T follicular helper cell (primary cell): ENCODE measurements around the gene SMIM5.
"Not testable (repeated sequence)": the region's sequence is repeated elsewhere in the genome, so short reads cannot be mapped to it uniquely, and the experiment has no call there.

ENCODE experiments used
- DNase-seq: peaks from one replicate; pipeline ENCODE4 v3.0.0-alpha.2; 2020; ENCODE audit warnings: low read depth
- total RNA-seq, 2 experiments: gene quantifications; one replicate each; lab custom pipeline; 2026; lab: John Stamatoyannopoulos, UW

Gene SMIM5, protein sequence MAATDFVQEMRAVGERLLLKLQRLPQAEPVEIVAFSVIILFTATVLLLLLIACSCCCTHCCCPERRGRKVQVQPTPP
- total RNA-seq: 0.39 to 0.48 reads per million in 2 experiments

DNA sequence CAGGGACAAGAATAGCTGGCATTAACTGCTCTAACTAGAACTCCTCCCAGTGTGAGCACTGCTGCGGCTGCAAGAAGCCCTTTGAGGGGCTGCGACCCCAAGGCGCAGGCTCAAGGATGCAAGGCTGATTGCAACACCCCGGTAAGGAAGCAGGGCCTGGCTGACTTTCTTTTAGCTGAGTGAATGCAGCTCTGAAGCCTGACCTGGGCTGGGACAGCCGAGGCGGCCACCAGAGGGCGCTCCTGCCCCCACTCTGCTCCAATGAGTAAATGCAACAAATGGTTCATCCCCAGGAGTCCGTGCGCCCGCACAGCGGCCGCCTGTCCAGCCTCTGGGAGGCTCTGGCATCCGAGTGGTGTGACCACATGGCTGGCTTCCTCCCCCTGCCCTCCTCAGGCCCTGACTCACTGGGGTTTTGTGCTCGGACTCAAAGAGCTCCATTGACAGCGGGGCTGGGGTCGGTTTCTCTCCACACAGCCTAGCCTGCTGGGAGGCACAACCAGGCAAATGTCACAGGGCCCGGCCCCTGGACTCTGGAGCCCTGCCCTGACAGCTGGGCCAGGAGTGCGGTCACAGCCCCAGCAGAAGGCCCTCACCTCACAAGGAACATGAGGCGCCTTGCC lies at the start of gene SMIM5:
SMIM5 (plus strand) TSS at position 572 of the 623 bp plus-strand sequence. CDS start 6,768 bp downstream, outside the sequence.
- DNase-seq: peak; percentile 73

DNA sequence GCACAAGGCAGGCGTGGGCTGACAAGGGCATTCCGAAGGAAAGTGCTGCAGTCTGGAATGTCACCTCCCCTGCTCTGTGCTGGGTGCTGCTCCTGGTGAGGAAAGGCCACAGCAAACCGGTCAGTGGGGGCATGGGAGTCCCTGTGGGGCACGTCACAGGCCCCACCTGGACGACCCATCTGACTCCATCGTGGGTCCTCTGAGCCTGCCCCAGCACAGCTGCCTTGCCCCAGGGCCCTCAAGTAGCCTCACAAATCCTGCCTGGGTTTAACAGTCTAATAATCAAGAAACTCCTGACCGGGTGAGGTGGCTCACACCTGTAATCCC lies 48.4 kb upstream of the SMIM5 start:
- DNase-seq: no peak

DNA sequence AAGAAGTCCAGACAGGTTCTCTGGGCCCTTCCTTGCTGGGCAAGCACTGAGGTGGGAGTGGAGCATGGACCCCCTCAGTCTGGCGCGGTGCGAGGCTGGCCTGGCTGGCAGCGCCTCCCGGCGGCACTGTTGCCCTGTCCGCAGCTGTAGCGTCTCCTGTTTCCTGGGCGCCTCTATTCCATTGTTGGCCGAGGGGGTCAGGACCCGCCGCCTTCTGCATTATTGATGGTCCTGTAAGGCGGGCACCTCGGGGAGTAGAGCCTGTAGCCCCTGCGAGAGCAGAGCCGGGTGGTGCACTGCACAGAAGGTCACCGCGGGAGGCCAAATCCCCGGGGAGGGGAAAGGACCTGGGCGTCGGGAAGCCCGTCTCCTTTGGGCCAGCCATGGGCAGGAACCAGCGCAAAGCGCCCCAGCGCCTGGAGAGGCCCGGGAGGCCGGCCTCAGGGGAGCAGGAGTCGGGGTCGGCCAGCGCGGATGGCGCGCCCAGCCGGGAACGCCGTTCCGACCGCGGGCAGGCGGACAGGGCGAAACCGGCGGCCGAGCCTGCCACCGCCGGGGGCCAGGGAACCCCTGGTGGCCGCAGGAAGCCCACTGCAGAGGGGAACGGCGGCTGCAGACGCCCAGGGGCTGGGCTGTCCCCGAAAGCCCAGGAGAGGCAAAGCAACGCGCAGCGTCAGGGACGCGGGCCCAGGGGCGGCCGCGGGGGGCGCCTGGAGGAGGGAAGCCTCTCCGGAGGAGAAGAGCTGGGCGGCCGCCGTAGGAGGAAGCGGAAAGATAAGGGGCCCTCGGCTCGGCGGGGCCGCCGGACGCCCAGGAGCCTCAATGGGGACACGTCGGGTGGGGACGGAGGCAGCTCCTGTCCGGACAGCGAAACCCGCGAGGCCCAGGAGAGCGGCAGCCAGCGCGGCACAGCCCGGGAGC lies 45.3 kb upstream of the SMIM5 start, which contains the start of gene MYO15B:
MYO15B (plus strand) TSS at position 126 of the 921 bp plus-strand sequence; CDS start at position 384, 258 bp downstream.
- DNase-seq: peak; percentile 25

DNA sequence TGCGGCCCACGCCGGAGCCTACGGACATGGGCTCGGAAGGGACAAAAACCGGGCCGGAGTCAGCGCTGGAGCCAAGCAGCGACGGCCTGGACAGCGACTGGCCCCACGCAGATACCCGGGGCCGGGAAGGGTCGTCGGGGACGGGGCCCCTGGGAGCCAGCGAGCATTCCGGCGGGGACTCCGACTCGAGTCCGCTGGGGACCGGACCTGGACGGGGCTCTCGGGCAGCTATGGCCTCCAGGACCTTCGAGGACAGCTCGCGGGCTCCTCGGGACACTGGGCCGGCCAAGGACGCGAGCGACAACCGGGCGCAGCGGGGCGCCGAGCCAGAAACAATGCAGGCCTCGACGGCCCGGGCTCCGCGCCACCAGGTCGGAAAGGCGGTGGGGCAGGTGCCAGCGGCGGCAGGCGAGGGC lies 44.6 kb upstream of the SMIM5 start:
- DNase-seq: no peak

DNA sequence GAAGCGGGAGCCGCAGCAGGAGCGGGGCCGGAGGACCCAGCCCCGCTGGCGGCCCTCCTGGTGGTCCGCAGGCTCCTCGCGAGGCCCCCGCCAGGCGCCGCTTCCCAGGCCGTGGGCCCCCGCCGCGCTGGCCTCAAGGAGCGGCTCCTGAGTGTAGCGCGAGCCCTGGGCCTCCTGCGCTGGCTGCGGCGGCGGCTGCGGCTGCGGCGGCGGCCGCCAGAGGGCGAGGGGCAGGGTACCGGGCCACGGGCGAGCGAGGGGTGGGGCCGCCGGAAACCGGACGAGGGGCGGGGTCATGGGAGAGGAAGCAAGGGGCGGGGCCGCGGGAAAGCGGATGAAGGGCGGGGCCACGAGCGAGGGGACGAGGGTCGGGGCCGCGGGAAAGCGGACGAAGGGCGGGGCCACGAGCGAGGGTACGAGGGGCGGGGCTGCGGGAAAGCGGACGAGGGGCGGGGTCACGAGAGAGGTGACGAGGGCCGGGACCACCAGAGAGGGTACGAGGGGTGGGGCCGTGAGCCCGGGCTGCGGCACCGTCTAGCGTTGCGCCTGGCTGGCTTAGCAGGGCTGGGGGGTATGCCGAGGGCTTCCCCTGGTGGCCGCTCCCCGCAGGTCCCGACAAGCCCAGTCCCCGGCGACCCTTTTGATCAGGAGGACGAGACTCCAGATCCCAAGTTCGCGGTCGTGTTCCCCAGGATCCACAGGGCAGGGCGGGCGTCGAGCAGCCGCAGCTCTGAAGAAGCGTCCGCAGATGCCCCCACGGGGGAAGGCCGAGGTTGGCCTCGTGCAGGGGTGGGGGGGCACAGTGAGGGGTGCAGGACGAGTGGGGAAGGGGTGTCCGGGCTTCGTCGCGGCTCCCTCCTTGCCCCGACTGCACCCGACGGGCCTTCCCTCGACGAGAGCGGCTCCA lies 44.0 kb upstream of the SMIM5 start:
- DNase-seq: peak; percentile 90

DNA sequence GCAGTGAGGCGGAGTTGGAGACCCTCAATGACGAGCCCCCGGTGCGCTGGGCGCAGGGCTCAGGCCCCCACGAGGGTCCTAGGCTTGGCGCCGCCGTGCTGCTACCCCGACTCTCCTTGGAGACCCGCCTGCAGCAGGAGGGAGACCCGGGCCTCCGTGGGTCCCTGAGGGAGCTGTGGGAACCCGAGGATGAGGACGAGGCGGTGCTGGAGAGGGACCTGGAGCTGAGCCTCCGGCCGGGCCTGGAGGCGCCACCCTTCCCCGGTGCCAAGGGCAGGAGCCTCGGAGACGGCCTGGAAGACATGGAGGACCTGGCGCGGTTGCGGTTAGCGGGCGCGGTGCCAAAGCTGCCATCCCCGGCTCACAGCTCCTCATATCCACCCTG lies 43.3 kb upstream of the SMIM5 start:
- DNase-seq: no peak

DNA sequence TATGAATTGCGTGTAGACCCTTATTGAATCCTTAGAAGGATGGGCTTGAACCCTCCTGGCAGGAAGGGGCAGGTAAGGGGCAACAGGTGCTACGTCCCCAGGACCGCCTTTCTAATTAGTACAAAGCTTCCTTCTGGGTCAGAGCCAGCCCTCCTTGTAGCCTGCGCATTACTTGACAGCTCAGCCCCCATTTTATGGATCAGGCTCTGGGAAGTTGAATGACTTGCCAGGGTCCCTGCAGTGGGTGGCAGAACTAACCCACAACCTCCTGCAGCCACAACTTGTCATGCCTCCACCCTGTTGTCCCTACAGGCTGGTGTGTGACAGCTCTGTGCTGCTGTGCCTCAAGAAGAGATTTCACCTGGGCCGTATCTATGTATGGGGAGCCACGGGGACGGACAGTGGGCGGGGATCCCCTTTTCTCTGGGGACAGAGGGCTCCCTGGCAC lies 42.9 kb upstream of the SMIM5 start:
- DNase-seq: no peak

DNA sequence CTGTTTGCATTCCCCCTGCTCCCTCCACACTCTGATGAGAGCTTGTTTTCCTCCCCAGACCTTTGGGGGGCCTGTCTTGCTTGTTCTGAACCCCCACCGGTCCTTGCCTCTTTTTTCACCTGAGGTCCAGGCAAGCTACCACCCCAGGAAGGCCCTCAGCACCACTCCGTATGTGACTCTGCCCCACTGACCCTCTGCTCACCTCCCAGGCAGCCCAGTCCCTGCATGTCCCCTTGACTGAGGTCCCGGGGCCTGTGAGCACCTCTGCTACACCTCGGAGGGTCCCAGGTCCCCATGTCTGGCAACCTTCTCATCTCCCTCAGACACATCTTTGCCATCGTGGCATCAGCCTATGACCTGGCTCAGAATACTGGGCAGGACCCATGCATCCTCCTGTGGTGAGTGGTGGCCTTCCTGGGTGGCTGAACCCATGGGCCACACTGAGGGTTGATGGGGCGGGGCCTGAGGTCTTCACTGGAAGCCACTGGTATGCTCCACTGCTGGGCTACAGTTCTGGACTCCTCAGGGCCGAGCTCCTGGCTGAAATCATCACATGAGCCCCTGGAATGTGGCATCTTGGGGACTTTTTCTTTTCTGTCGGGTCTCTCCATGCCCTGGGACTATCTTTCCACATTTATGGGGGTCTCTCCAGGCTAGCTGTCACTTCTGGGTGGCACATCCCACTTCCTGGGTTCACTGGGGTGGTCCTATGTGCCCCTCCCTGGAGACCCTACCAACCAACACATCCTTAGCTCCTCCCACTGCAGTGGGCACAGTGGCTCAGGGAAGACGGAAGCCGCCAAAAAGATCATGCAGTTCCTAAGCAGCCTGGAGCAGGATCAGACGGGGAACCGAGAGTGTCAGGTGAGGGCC lies 42.1 kb upstream of the SMIM5 start:
- no peak for DNase-seq

DNA sequence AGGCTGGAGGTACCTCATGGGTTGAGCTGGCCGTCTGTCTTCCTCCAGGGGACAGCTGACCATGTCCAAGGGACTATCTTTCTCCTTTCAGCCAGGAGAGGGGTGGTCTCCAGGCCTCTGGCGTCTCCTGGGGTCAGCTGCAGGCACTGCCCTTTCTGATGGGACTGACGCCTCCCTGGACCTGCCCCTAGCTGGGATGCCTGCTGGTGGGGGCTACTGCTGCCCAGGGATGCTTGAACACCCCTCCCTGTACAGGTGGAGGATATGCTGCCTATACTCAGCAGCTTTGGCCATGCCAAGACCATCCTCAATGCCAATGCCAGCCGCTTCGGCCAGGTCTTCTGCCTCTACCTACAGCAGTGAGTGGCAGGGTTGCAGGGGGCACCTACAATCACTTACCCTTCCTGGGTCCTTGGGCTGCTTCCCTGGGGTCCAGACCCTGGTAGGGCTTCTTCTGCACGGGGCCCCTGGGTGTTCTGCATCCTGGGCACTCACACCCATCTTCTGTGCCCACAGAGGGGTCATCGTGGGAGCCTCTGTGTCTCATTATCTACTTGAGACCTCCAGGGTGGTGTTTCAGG lies 41.4 kb upstream of the SMIM5 start:
- no peak for DNase-seq

DNA sequence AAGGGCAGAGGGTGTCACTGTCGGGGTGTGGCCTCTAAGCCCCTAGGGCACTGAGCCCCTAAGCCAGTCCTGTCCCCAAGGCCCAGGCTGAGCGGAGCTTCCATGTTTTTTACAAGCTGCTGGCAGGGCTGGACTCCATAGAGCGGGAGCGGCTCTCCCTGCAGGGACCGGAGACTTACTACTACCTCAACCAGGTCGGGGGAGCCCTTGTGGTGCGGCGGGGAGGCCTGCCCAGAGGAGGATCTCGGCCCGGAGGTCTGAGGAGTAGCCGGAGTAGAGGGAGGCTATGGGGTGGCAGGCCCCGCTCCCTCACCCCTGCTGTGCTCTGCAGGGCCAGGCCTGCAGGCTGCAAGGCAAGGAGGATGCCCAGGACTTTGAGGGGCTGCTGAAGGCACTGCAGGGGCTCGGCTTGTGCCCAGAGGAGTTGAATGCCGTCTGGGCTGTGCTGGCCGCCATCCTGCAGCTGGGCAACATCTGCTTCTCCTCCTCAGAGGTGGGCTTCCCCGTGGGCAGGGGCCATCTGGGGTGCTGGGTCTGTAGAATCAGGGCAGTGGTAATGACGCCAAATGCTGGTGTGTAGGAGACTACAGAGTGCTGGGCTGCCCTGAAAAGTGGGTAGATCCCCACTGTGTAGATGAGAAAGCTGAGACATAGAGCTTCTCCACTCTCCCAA lies 40.8 kb upstream of the SMIM5 start:
- no peak for DNase-seq

DNA sequence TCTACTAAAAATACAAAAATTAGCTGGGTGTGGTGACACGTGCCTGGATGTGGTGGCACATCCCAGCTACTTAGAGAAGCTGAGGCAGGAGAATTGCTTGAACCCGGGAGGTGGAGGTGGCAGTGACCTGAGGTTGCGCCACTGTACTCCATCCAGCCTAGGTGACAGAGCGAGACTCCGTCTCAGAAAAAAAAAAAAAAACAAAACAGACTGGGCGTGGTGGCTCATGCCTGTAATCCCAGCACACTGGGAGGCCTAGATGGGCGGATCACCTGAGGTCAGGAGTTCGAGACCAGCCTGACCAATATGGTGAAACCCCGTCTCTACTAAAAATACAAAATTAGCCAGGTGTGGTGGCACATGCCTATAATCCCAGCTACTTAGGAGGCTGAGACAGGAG lies 39.8 kb upstream of the SMIM5 start:
- DNase-seq: not testable (repeated sequence)

DNA sequence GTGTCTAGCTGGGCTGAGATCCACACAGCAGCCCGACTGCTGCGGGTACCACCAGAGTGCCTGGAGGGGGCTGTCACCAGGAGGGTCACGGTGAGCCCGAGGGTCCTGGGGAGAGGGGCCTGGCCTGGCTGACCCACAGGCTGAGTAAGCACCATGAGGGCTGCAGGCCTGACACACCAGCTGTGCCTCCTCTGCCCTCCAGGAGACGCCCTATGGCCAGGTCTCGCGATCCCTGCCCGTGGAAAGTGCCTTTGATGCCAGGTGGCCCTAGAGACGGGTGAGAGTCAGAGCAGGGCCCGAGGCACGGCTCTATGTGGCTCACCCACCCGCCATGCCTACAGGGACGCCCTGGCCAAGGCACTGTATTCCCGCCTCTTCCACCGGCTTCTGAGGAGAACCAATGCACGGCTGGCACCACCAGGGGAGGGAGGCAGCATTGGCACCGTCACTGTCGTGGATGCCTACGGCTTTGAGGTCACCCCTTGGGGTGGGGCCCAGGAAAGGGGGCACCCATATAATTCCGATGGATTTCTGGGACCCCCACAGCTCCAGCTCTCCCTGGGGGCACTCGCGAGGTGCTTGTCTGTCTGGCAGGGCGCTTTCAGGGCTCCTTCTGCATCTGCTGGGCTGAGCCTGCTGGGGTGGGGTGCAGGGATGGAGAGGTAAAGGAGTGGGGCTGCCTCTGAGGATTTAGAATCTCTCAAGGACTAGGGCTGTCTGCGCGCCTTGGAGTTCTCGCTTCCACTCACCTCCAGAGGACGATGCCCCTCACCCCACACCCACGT lies 38.5 kb upstream of the SMIM5 start:
- no peak for DNase-seq

DNA sequence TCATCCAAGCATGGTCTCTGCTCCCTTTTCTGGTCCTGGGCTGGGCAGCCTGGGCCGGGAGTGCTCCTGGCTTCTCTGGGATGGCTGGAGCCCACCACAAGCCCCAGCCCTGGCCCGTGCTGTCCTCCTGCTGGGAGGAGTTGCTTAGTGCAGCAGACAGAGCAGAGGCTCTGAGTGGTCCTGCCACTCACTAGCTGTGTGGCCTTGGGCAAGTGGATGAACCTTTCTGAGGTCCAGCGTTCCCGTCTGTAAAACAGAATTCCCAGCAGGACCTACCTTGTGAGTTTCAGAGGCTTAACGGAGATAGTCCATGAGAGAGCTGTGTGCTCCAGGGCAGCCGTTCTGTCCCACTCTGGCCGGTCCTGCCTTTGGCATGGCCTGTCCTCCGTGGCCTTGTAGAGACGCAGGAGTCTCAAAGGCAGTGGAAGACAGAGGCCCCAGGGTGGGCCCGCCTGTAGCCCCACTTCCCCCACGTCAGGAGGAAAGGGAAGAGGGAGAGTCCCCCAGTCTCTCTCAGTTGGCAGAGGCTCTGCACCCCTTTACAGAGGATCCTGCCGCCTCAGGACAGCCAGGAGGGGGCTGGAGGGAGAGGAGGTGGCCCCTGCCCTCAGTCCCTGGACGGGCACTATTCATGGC lies 37.8 kb upstream of the SMIM5 start:
- DNase-seq: no peak

DNA sequence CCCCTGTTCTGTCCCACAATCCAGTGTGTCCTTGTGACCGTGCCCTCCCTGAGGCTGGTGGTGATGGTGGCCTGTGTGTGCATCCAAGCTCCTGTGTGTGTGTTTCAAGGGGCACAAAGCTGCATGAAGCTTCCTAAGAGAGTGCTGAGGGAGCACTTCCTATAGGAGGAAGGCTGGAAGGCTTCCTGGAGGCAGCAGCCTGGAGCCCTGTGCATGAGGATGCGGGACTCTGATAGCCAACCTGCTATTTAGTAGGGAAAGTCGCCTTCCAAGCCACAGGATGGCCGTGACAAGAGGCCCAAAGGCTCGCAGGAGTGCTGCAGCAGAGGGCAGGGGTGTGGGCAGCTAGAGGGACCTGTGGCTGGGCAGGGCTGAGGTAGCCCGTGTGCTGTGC lies 37.3 kb upstream of the SMIM5 start:
- DNase-seq: no peak

DNA sequence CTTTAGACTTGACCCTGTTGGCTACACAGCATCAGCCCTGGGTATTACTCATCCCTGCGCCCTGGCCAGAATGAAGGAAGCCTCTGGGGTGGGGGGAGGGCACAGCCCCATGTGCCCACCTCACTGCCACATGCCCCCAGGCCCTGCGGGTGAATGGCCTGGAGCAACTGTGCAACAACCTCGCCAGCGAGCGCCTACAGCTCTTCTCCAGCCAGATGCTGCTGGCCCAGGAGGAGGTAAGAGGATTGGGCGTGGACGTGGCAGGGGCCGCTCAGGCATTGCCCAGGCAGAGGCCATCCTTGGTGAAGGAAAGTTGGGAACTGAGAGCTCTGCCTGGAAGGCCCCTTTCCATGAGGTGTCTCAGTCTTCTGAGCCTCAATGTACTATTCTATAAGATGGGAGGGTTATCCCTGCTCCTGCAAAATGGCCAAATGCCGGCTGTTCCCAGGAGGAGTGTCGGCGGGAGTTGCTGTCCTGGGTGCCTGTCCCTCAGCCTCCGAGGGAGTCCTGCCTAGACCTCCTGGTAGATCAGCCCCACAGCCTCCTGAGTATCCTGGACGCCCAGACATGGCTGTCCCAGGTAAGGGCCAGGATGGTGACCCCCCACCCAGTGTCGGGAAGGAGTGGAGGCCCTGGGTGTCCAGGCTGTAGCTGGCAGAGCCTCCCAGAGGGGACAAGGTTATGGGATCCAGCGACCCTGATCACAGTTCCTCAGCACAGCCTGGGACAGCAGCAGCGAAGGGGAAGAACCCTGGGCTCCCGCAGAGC lies 36.7 kb upstream of the SMIM5 start:
- no peak for DNase-seq

DNA sequence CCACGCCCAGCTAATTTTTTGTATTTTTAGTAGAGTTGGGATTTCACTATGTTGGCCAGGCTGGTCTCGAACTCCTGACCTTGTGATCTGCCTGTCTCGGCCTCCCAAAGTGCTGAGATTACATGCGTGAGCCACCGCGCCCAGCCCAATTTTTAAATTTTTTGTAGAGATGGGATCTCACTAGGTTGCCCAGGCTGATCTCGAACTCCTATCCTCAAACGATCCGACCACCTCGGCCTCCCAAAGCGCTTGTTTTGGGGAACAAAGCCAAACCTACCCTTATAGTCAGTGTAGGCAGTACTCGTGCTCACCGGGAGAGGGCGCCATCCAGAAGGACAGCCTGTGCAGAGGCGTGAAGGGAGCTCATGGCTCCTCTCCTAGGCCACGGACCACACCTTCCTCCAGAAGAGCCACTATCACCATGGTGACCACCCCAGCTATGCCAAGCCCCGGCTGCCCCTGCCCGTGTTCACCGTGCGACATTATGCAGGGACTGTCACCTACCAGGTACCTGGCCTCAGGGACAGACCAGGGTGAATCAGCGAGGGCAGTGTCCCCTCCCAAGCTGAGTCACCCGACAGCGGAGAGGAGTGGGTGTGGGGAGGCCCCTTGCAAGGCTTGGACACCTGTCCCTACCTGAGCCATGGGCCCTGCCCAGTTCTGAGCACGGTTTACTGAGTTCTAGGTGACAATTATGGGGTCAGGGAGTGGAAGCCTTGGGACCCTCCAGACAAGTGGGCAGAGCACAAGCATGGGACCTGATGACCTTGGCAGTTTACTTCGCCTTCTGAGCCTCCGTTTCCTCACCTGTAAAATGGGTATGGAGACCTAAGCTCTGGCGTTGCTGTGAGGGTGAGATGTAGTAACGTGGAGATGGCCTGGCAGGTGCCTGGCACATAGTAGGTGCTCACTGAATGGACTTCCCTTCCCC lies 31.9 kb upstream of the SMIM5 start:
- peak; percentile 44 for DNase-seq

DNA sequence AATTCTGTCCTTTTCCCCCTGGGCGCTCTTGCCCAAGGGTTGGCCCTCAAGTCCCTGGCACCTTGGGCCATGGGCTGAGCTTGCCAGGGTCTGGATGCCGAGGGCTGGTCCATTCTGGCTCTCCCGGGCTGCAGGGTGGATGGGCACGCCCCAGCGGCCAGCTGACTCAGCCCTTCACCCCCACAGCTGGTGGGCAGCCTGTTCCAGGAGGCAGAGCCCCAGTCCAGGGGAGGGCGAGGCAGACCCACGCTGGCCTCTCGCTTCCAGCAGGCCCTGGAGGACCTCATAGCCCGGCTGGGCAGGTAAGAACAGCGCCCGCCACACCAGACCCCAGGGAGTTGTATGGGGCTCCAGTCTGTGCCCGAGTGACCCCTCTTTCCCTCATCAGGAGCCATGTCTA lies 30.6 kb upstream of the SMIM5 start:
- no peak for DNase-seq
